WERI-Rb-1 (cell line): ENCODE results near the gene LHPP.

Experiments
- DNase-seq: peaks from one replicate; pipeline ENCODE4 v3.0.0-alpha.2; 2020
- H3K27ac ChIP-seq: fragments of 250-450 bp; sonication (Bioruptor Pico); 2 replicates; pipeline ENCODE4 v1.5.1; 2020; ENCODE audit warnings: mild to moderate bottlenecking, moderate library complexity
- H3K27me3 ChIP-seq: fragments of 250-450 bp; sonication (Bioruptor Pico); 2 replicates; pipeline ENCODE4 v1.5.1; 2021; ENCODE audit warnings: mild to moderate bottlenecking, low read depth, moderate library complexity; ENCODE audit not compliant: insufficient read depth, severe bottlenecking
- H3K36me3 ChIP-seq: fragments of 250-450 bp; sonication (Bioruptor Pico); 2 replicates; pipeline ENCODE4 v1.5.1; 2020; ENCODE audit warnings: mild to moderate bottlenecking, moderate library complexity
- H3K4me3 ChIP-seq: 2 replicates; pipeline ENCODE4 v1.5.1; 2011; ENCODE audit warnings: low read depth, mild to moderate bottlenecking, control low read depth, low read length
- H3K9me3 ChIP-seq: fragments of 250-450 bp; sonication (Bioruptor Pico); 2 replicates; pipeline ENCODE4 v1.5.1; 2021; ENCODE audit warnings: mild to moderate bottlenecking, moderate library complexity; ENCODE audit not compliant: severe bottlenecking
- CTCF ChIP-seq: IDR thresholded peaks from 2 replicates; pipeline ENCODE4 v1.5.1; 2011; ENCODE audit warnings: low read depth, mild to moderate bottlenecking, control low read depth, inconsistent platforms, low read length

LHPP gene

GRCh38 chr10:124626759-124627380 lies 165.2 kb downstream of the LHPP start:
- no peaks in the 10 kb centered on the region for H3K9me3 ChIP-seq
- no peaks in the 10 kb centered on the region for H3K27me3 ChIP-seq
- TF ChIP-seq CTCF: no peak
- H3K36me3 ChIP-seq: no peaks in the 10 kb centered on the region
- no peak overlapping the region for H3K27ac ChIP-seq
- H3K4me3 ChIP-seq: no peak overlapping the region
- DNase-seq: no peak

GRCh38 chr10:124627866-124628675 lies 166.4 kb downstream of the LHPP start:
- H3K27ac ChIP-seq: no peak overlapping the region
- no peaks in the 10 kb centered on the region for H3K9me3 ChIP-seq
- no peaks in the 10 kb centered on the region for H3K27me3 ChIP-seq
- no peak for DNase-seq
- H3K36me3 ChIP-seq: no peaks in the 10 kb centered on the region; the same call in 1 of the 2 replicates
- H3K4me3 ChIP-seq: no peak overlapping the region
- TF ChIP-seq CTCF: no peak

DNA sequence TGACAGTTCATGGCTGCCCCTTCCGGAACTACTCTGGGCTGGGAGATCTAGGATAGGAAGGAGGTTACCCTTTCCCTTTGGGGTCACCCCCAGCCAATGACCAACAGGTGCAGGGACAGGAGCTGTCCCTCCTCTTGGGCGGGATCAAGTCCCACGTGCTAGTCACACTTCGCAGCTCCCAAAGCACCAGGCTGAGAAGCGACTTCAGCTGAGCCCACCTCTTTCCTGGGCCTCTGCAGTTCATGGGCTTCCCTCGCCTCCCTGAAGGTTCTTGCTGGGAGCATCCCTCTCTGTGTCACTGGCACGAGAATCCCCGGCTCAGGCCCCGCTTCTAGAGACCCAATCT lies 167.0 kb downstream of the LHPP start:
- Histone ChIP-seq H3K9me3 (no peaks in the 10 kb centered on the region), H3K27me3 (no peaks in the 10 kb centered on the region), H3K36me3 (no peaks in the 10 kb centered on the region; the same call in 1 of the 2 replicates), H3K27ac (no peak overlapping the region), H3K4me3 (no peak overlapping the region)
- no peak for DNase-seq
- no peak for TF ChIP-seq CTCF

- Histone ChIP-seq H3K9me3 (no peaks in the 10 kb centered on the region), H3K27me3 (no peaks in the 10 kb centered on the region), H3K27ac (no peak overlapping the region), H3K4me3 (no peak overlapping the region), H3K36me3 (peaks cover 3% of the 10 kb centered on the region)
- no peak for TF ChIP-seq CTCF
- no peak for DNase-seq
These were observed 167.8 kb downstream of the LHPP start for GRCh38 chr10:124629415-124629814.

- peaks cover 5% of the 10 kb centered on the region for H3K36me3 ChIP-seq
- no peak overlapping the region for H3K4me3 ChIP-seq
- DNase-seq: no peak
- no peak overlapping the region for H3K27ac ChIP-seq
- no peaks in the 10 kb centered on the region for H3K9me3 ChIP-seq
- no peak for TF ChIP-seq CTCF
- H3K27me3 ChIP-seq: no peaks in the 10 kb centered on the region
These were observed 168.2 kb downstream of the LHPP start for GRCh38 chr10:124629842-124630241.

DNA sequence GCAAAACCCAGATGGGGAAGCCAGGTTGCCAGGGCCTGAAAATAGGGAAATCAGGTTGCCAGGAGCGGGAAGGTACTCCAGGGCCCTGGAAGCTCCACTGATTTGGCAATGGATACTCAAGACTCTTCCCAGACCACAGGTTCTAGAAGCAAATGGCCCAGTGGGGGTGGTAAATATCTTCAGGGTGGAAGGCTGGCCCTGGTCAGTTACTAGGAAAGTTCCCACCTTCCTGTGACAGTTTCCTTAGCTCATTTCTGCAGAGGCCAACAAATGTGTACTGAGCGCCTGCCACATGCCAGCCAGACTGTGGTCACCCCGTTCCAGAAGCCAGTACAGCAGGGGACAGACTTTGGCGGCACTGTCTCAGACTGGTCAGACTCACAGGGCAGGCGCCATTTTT lies 168.9 kb downstream of the LHPP start:
- no peak for TF ChIP-seq CTCF
- peaks cover 5% of the 10 kb centered on the region for H3K36me3 ChIP-seq
- H3K27me3 ChIP-seq: no peaks in the 10 kb centered on the region
- no peak overlapping the region for H3K27ac ChIP-seq
- no peak overlapping the region for H3K4me3 ChIP-seq
- no peak for DNase-seq
- no peaks in the 10 kb centered on the region for H3K9me3 ChIP-seq
